Liver (tissue), 3 donors: ENCODE results near the gene FBXO7.

Experiments
- ATF3 ChIP-seq: IDR thresholded peaks from 2 replicates; pipeline ENCODE4 v1.6.1; 2016; ENCODE audit warnings: antibody characterized with exemption
- CTCF ChIP-seq: fragments of 150-350 bp; IDR thresholded peaks from 2 replicates; pipeline ENCODE4 v1.5.1; 2017; ENCODE audit warnings: improper control_type of control experiment, low read depth, low read length; ENCODE audit not compliant: missing input control
- EGR1 ChIP-seq, 2 donors: IDR thresholded peaks; 2 replicates each; pipeline ENCODE4 v1.6.1; 2016 to 2018; ENCODE audit warnings: antibody characterized with exemption in 2 of 2, low read depth in 2 of 2
- FOXA1 ChIP-seq: IDR thresholded peaks from 2 replicates; pipeline ENCODE4 v1.6.1; 2016; ENCODE audit warnings: antibody characterized with exemption
- GABPA ChIP-seq, 2 donors: IDR thresholded peaks in 1 of 2; conservative IDR thresholded peaks in 1 of 2; 2 replicates each; pipeline ENCODE4 v1.6.1; 2016; ENCODE audit warnings: antibody characterized with exemption in 2 of 2, mild to moderate bottlenecking in 1 of 2, moderate library complexity in 1 of 2
- JUND ChIP-seq, 2 donors: IDR thresholded peaks; 2 replicates each; pipeline ENCODE4 v1.6.1; 2016; ENCODE audit warnings: antibody characterized with exemption in 2 of 2
- MAX ChIP-seq: IDR thresholded peaks from 2 replicates; pipeline ENCODE4 v1.6.1; 2016; ENCODE audit warnings: antibody characterized with exemption
- RAD21 ChIP-seq, 2 donors: IDR thresholded peaks; 2 replicates each; pipeline ENCODE4 v1.6.1; 2016; ENCODE audit warnings: antibody characterized with exemption in 2 of 2, mild to moderate bottlenecking in 2 of 2
- SP1 ChIP-seq: IDR thresholded peaks from 2 replicates; pipeline ENCODE4 v1.6.1; 2018; ENCODE audit warnings: antibody characterized with exemption, mild to moderate bottlenecking
- TAF1 ChIP-seq: conservative IDR thresholded peaks from 2 replicates; pipeline ENCODE4 v1.6.1; 2016; ENCODE audit warnings: antibody characterized with exemption, mild to moderate bottlenecking
- YY1 ChIP-seq: IDR thresholded peaks from 2 replicates; pipeline ENCODE4 v1.6.1; 2016; ENCODE audit warnings: antibody characterized with exemption, mild to moderate bottlenecking
- ZBTB33 ChIP-seq: IDR thresholded peaks from 2 replicates; pipeline ENCODE4 v1.6.1; 2016; ENCODE audit warnings: antibody characterized with exemption
- TF ChIP-seq, protein P1 (sequence below): IDR thresholded peaks from 2 replicates; pipeline ENCODE4 v1.6.1; 2016; ENCODE audit warnings: antibody characterized with exemption, mild to moderate bottlenecking
- donor health status: healthy.
- donor health status: healthy.

GRCh38 chr22:32528316-32528715 is 53.7 kb downstream of the FBXO7 start:
- TF ChIP-seq RAD21 (IDR thresholded peaks at IDR 0.05) (no peak), CTCF (no peak), MAX (no peak), ZBTB33 (no peak), TAF1 (no peak), EGR1 (IDR thresholded peaks at IDR 0.05; ENCODE audit: low read depth in 2 of 2) (no peak), FOXA1 (no peak), JUND (IDR thresholded peaks at IDR 0.05) (no peak), GABPA (IDR thresholded peaks at IDR 0.05 in 1 of 2, conservative IDR thresholded peaks at IDR 0.05 in 1 of 2) (no peak), YY1 (no peak), ATF3 (no peak), SP1 (no peak)
- TF ChIP-seq, protein P1, sequence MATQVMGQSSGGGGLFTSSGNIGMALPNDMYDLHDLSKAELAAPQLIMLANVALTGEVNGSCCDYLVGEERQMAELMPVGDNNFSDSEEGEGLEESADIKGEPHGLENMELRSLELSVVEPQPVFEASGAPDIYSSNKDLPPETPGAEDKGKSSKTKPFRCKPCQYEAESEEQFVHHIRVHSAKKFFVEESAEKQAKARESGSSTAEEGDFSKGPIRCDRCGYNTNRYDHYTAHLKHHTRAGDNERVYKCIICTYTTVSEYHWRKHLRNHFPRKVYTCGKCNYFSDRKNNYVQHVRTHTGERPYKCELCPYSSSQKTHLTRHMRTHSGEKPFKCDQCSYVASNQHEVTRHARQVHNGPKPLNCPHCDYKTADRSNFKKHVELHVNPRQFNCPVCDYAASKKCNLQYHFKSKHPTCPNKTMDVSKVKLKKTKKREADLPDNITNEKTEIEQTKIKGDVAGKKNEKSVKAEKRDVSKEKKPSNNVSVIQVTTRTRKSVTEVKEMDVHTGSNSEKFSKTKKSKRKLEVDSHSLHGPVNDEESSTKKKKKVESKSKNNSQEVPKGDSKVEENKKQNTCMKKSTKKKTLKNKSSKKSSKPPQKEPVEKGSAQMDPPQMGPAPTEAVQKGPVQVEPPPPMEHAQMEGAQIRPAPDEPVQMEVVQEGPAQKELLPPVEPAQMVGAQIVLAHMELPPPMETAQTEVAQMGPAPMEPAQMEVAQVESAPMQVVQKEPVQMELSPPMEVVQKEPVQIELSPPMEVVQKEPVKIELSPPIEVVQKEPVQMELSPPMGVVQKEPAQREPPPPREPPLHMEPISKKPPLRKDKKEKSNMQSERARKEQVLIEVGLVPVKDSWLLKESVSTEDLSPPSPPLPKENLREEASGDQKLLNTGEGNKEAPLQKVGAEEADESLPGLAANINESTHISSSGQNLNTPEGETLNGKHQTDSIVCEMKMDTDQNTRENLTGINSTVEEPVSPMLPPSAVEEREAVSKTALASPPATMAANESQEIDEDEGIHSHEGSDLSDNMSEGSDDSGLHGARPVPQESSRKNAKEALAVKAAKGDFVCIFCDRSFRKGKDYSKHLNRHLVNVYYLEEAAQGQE = no peak
